GM13977 (cell line): ENCODE measurements around the gene MTHFD1.
A peak's percentile ranks its signal among the peaks of the same experiment; 100 is the strongest.

Experiments
- DNase-seq: peaks from one replicate; pipeline ENCODE4 v3.0.0; 2012; ENCODE audit warnings: low spot score
- in situ Hi-C: fragments of 300-500 bp; cut with MboI; formaldehyde crosslinking; loops from one replicate; pipeline ENCODE4 v1.12.0; 2022; ENCODE audit warnings: low sequenced_read_pairs, low pct_unique_long_range_greater_than_20kb, mixed read lengths, inconsistent platforms; ENCODE audit not compliant: unreplicated experiment
- TF ChIP-seq, protein P1 (sequence below): IDR thresholded peaks from 2 replicates; pipeline ENCODE4 v1.5.1; 2012; ENCODE audit warnings: mild to moderate bottlenecking, control low read depth; ENCODE audit not compliant: insufficient read depth; ENCODE audit errors: extremely low read depth, missing control alignments

Gene MTHFD1

GRCh38 chr14:64468451-64468850 is 80.3 kb downstream of the MTHFD1 start:
- TF ChIP-seq, protein P1, sequence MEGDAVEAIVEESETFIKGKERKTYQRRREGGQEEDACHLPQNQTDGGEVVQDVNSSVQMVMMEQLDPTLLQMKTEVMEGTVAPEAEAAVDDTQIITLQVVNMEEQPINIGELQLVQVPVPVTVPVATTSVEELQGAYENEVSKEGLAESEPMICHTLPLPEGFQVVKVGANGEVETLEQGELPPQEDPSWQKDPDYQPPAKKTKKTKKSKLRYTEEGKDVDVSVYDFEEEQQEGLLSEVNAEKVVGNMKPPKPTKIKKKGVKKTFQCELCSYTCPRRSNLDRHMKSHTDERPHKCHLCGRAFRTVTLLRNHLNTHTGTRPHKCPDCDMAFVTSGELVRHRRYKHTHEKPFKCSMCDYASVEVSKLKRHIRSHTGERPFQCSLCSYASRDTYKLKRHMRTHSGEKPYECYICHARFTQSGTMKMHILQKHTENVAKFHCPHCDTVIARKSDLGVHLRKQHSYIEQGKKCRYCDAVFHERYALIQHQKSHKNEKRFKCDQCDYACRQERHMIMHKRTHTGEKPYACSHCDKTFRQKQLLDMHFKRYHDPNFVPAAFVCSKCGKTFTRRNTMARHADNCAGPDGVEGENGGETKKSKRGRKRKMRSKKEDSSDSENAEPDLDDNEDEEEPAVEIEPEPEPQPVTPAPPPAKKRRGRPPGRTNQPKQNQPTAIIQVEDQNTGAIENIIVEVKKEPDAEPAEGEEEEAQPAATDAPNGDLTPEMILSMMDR, result no peak
- DNase-seq, result no peak
- in situ Hi-C loops, result no loop called here

DNA sequence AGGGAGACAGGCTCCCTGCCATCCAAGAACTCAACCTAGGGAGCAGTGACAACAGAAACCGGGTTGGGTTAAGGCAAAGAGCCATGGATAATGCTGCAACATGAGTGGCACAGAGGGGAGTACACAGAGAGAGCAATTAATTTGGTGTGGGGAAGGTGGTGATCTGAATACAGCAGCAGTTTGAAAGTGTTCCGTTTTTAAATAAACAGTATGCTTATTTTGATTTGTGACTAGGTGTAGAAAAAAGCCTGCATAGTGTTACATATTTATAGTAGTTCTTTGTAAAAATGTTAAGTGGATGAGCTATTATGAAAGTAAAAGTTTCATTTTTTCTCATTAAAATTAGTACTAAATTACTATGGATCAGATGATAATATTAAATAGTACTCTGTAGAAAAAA is 85.9 kb downstream of the MTHFD1 start:
- no peak for DNase-seq
- TF ChIP-seq, protein P1, result no peak
- in situ Hi-C loops, result no loop called here

DNA sequence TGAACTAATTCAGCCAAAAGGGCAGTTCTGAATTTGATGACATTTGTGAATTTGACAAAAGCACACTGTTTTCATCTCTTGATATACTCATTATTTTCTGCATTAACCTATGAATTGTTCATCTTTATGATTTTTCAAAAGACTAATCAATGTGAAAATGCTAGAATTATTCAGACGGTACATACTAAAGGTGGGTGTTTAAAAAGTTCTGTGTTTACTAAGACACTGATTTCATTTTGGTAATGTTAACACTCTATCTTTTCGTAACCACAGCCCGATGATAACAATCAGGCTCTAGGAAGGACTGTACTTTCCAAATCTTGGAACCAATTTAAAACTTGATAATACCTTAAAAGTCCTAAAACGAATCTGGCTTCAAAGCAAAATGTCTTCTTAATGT is 86.5 kb downstream of the MTHFD1 start:
- TF ChIP-seq, protein P1, result no peak
- no peak for DNase-seq
- in situ Hi-C loops, result no loop called here

- in situ Hi-C loops, result no loop called here
- TF ChIP-seq, protein P1, result no peak
- no peak for DNase-seq
Measured at GRCh38 chr14:64475585-64476273, 87.6 kb downstream of the MTHFD1 start.

DNA sequence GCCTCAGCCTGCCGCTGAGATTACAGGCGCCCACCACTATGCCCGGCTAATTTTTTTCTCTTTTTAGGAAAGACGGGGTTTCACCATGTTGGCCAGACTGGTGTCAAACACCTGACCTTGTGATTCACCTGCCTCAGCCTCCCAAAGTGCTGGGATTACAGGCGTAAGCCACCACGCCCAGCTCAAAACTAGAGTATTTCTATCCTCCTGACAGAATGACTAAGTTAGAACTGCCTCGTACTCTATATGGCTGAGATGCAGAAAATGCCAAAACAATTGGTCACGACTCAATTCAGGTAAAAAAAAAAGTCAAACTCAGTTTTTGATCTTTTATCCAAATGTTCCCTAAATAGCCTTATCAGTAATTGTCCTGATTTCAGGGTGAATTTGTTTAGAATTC is 88.3 kb downstream of the MTHFD1 start:
- in situ Hi-C loops, result no loop called here
- DNase-seq, result no peak
- TF ChIP-seq, protein P1, result no peak

DNA sequence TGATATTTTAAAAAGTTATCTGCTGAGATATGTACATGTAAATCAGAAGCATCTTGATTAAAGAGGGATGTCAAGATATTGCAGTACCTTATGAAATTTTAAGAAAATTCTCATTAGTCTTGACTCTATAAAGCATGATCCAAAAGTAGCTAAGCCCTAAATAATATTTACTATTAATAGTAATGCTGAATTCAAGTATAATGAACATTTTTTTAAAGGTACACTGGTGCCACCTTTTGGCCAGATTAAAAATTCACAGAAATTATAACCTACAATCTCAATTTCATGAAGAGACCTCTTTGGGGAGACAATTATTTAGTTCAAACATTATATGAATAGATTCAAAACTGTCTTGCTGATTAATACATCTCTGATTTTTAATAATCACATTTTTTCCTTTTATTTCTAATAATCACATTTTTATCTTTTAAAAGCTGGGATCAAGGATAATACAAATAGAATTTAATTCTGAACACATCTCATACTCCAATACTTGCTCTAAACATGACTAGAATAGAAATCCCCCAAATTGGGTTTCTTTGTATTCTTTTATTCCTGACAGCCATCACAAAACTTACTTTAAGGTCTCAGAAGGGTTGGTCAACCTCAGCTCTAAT is 90.6 kb downstream of the MTHFD1 start:
- DNase-seq, result peak; percentile 32
- TF ChIP-seq, protein P1, result peak; percentile 38
- in situ Hi-C loops, result no loop called here
